Hepatocyte (in vitro differentiated cells): ENCODE results near the gene WSCD2.

Source experiments
- CTCF ChIP-seq: fragments of 200-600 bp; sonication (generic); IDR thresholded peaks from 2 replicates; pipeline ENCODE4 v1.5.1; 2016; ENCODE audit warnings: antibody characterized with exemption, mild to moderate bottlenecking; ENCODE audit not compliant: poor library complexity
- EZH2 ChIP-seq: fragments of 200-600 bp; sonication (generic); IDR thresholded peaks from 2 replicates; pipeline ENCODE4 v1.6.1; 2016; ENCODE audit warnings: antibody characterized with exemption, mild to moderate bottlenecking, borderline replicate concordance
- EZH2phosphoT487 ChIP-seq: fragments of 200-600 bp; sonication (generic); IDR thresholded peaks from one replicate; pipeline ENCODE4 v1.6.1; 2018; ENCODE audit warnings: antibody characterized with exemption, mild to moderate bottlenecking, low read depth, moderate library complexity; ENCODE audit not compliant: unreplicated experiment, severe bottlenecking

DNA sequence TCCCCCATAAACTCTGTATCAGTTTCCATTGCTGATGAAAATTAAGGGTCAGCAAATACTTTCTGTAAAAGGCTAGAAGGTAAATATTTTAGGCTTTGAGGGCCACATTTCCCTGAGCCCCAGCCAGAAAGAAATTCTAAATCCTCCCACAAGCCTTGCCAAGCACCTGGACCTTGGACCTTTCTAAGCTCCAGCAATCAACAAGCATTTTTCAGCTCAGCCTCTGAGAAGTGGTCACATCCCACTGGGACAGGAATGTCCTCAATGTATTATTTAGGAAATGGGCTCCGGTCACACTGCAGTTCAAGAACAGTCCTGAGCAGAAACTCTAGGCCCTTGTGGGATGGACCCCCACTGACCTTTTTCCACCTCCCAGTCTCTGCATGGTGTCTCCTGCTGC is 55.9 kb downstream of the WSCD2 start:
- TF ChIP-seq CTCF (no peak), EZH2 (no peak), EZH2phosphoT487 (no peak)
